SU-DHL-6 (cell line): Measurements from ENCODE around the gene TWSG1.

ENCODE experiments used
- H2AFZ ChIP-seq: fragments of 200-600 bp; sonication (generic); 2 replicates; pipeline ENCODE4 v1.6.1; 2014; ENCODE audit warnings: low read depth, mild to moderate bottlenecking, moderate library complexity, mixed read lengths, antibody characterized with exemption, low read length; ENCODE audit not compliant: severe bottlenecking
- H3F3A ChIP-seq: fragments of 200-600 bp; shearing (Covaris generic); 2 replicates; pipeline ENCODE4 v1.6.0; 2016; ENCODE audit warnings: antibody characterized with exemption, mild to moderate bottlenecking; ENCODE audit not compliant: insufficient read depth
- H3K27ac ChIP-seq: fragments of 200-600 bp; sonication (generic); 2 replicates; pipeline ENCODE4 v1.5.1; 2016; ENCODE audit warnings: low read depth, mild to moderate bottlenecking, low read length, moderate library complexity, mixed read lengths
- H3K27me3 ChIP-seq: fragments of 200-600 bp; sonication (generic), shearing (Covaris generic); 2 replicates; pipeline ENCODE4 v1.6.0; 2014; ENCODE audit warnings: mild to moderate bottlenecking, low read length
- H3K36me3 ChIP-seq: fragments of 200-600 bp; sonication (generic); 2 replicates; pipeline ENCODE4 v1.6.1; 2014; ENCODE audit warnings: mild to moderate bottlenecking, low read length, mixed read lengths
- H3K4me2 ChIP-seq: fragments of 300-600, 200-600 bp; shearing (Covaris generic), sonication (generic); 2 replicates; pipeline ENCODE4 v1.6.0; 2014; ENCODE audit warnings: low read length, low read depth, mild to moderate bottlenecking; ENCODE audit not compliant: poor library complexity, severe bottlenecking
- H3K4me3 ChIP-seq: fragments of 200-600 bp; sonication (generic); 2 replicates; pipeline ENCODE4 v1.5.1; 2014; ENCODE audit warnings: antibody characterized with exemption, low read length, mild to moderate bottlenecking, mixed read lengths; ENCODE audit not compliant: insufficient read depth, poor library complexity, severe bottlenecking
- H3K79me2 ChIP-seq: fragments of 200-600 bp; sonication (generic); 2 replicates; pipeline ENCODE4 v1.6.1; 2014; ENCODE audit warnings: mild to moderate bottlenecking, low read length, moderate library complexity; ENCODE audit not compliant: insufficient read depth
- H3K9ac ChIP-seq: fragments of 200-600 bp; sonication (generic); 2 replicates; pipeline ENCODE4 v1.7.0; 2014; ENCODE audit warnings: mild to moderate bottlenecking, low read length
- H3K9me2 ChIP-seq: fragments of 200-600 bp; sonication (generic); replicated peaks from 2 replicates; pipeline ENCODE4 v1.6.1; 2014; ENCODE audit warnings: low read length; ENCODE audit not compliant: insufficient read depth
- H3K9me3 ChIP-seq: fragments of 200-600 bp; sonication (generic); 2 replicates; pipeline ENCODE4 v1.6.1; 2014; ENCODE audit warnings: low read length, mixed read lengths; ENCODE audit not compliant: insufficient read depth
- H4K20me1 ChIP-seq: fragments of 200-600 bp; sonication (generic); 2 replicates; pipeline ENCODE4 v1.6.1; 2014; ENCODE audit warnings: low read depth, mild to moderate bottlenecking, antibody characterized with exemption, low read length, moderate library complexity, mixed read lengths
- CTCF ChIP-seq: fragments of 200-600 bp; sonication (generic); IDR thresholded peaks from one replicate; pipeline ENCODE4 v1.5.1; 2017; ENCODE audit warnings: antibody characterized with exemption, mild to moderate bottlenecking, low read length, moderate library complexity; ENCODE audit not compliant: insufficient read depth, poor library complexity, severe bottlenecking
- EZH2phosphoT487 ChIP-seq: fragments of 200-600 bp; sonication (generic), shearing (Covaris generic); conservative IDR thresholded peaks from 2 replicates; pipeline ENCODE4 v1.6.1; 2018; ENCODE audit warnings: mild to moderate bottlenecking, antibody characterized with exemption, low read length, moderate library complexity, mixed read lengths

Gene TWSG1

GRCh38 chr18:9337873-9338272, 3.3 kb downstream of the TWSG1 start:
- H3K9ac ChIP-seq: no peak overlapping the region

GRCh38 chr18:9340472-9340871, 5.9 kb downstream of the TWSG1 start:
- Histone ChIP-seq H2AFZ (no peak overlapping the region), H3K36me3 (no peaks in the 10 kb centered on the region), H3K27me3 (no peaks in the 10 kb centered on the region), H4K20me1 (no peaks in the 10 kb centered on the region), H3F3A (no peaks in the 10 kb centered on the region), H3K27ac (no peak overlapping the region), H3K9me2 (no peaks in the 10 kb centered on the region), H3K79me2 (no peaks in the 10 kb centered on the region), H3K4me3 (no peak overlapping the region), H3K4me2 (no peak overlapping the region), H3K9ac (no peak overlapping the region), H3K9me3 (no peaks in the 10 kb centered on the region)
- TF ChIP-seq CTCF (no peak), EZH2phosphoT487 (no peak)

More at GRCh38 chr18:9337873-9338272, 3.3 kb downstream of the TWSG1 start:
- no peaks in the 10 kb centered on the region for H3K9me3 ChIP-seq
- no peak overlapping the region for H3K4me2 ChIP-seq
- H3K4me3 ChIP-seq: no peak overlapping the region
- no peaks in the 10 kb centered on the region for H3K9me2 ChIP-seq
- no peaks in the 10 kb centered on the region for H4K20me1 ChIP-seq
- TF ChIP-seq CTCF: no peak
- no peak for TF ChIP-seq EZH2phosphoT487
- H3K79me2 ChIP-seq: no peaks in the 10 kb centered on the region
- no peaks in the 10 kb centered on the region for H3K36me3 ChIP-seq
- H2AFZ ChIP-seq: no peak overlapping the region
- H3F3A ChIP-seq: no peaks in the 10 kb centered on the region
- H3K27ac ChIP-seq: no peak overlapping the region
- no peaks in the 10 kb centered on the region for H3K27me3 ChIP-seq

GRCh38 chr18:9343577-9343976, 9.0 kb downstream of the TWSG1 start:
- TF ChIP-seq EZH2phosphoT487: no peak
- TF ChIP-seq CTCF: no peak
- Histone ChIP-seq H3F3A (no peaks in the 10 kb centered on the region), H3K27ac (no peak overlapping the region), H4K20me1 (no peaks in the 10 kb centered on the region), H3K9me3 (no peaks in the 10 kb centered on the region), H3K4me3 (no peak overlapping the region), H3K9ac (no peak overlapping the region), H3K4me2 (no peak overlapping the region), H3K36me3 (no peaks in the 10 kb centered on the region), H2AFZ (no peak overlapping the region), H3K9me2 (no peaks in the 10 kb centered on the region), H3K79me2 (no peaks in the 10 kb centered on the region), H3K27me3 (no peaks in the 10 kb centered on the region)
